ENCODE measurements around the gene TYRP1.
"Not testable (repeated sequence)": the region's sequence is repeated elsewhere in the genome, so short reads cannot be mapped to it uniquely, and the experiment has no call there.

The TYRP1 gene

DNA sequence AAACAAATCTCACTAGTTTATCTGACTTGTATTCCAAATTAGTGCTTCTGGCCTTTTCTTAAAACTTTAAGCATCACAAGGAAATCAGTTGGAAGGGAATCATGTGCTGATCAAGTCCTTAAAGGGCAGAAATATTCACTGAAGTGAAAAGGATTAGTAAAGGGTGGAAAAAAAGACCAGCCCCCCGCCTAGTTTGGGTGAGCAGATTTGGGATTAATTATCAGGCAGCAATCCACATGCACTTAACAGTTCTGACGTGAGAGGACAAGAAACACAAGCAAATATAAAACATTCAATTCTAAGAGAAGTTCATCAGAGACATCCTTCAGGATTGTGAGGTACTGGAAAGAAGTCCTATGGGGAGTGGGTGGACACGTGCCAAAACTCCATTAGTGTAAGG lies at the start of gene TYRP1:
TYRP1 (plus strand) TSS at position 245 of the 400 bp plus-strand sequence. CDS start 612 bp downstream, outside the sequence.
- no peak for DNase-seq (ENCODE audit: low read depth in 2 of 2)

GRCh38 chr9:12643686-12644085 lies 49.5 kb upstream of the TYRP1 start:
- DNase-seq (ENCODE audit: low read depth in 2 of 2): no peak

DNA sequence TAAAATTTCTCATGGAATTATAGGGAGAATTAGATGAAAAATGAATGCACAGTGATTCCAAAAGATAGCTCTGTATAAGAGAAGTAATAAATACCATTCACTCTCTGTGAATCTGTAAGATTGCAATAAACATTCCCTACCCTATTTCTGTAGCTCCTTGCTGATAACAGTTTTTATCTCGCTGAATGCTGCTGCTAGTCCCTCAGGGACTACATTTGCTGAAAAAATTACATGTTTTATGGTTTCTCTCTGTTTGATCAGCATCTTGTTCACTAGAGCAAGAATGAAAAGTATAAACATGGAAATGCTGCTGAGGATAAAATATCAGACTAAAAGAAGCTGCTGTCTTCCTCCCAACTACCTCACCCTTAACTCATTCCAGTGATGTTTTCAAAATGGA lies 44.3 kb upstream of the TYRP1 start:
- no peak for DNase-seq (ENCODE audit: low read depth in 2 of 2)

- DNase-seq (ENCODE audit: low read depth in 2 of 2): no peak
Measured at GRCh38 chr9:12651125-12651524, 42.1 kb upstream of the TYRP1 start.

- no peak for DNase-seq (ENCODE audit: low read depth in 2 of 2)
Measured at GRCh38 chr9:12652973-12653372, 40.2 kb upstream of the TYRP1 start.

DNA sequence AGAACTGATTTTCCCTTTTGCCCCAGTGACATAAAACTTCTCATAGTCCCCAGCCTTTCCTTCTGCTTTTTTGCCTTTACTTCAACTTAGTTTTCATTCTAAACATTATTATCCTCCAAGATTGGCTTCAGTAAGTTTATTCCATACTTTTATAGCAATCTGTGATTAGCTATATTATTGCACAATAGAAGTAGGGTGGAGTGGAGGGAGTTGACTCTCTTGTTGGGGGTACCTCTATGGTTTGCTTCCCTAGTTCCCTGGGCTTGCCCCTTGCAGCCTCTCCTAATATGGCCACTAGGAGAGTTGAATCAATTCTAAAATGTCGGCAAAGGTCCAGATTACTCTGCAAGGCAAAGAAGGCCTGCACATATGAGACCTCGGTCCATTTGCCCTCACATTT lies 36.4 kb upstream of the TYRP1 start:
- DNase-seq (ENCODE audit: low read depth in 2 of 2): no peak

DNA sequence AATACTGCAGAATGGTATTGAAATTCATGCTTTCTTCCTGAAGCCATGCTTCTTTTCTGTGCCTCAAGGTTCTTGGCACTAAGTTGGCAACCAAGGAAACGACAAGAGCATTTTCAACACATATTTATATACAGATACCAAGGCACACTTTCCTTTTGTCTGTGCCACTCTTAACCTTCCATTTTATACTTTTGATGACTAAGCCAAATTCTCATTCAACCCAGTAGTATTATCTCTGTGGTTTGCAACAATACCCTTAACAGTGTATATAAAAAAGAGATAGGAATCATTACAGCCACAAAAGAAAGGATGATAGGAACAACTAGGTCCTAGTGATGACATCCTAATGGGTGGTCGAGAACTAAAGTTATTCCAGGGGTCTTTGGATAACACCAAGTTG lies 36.0 kb upstream of the TYRP1 start:
- DNase-seq (ENCODE audit: low read depth in 2 of 2): no peak

DNA sequence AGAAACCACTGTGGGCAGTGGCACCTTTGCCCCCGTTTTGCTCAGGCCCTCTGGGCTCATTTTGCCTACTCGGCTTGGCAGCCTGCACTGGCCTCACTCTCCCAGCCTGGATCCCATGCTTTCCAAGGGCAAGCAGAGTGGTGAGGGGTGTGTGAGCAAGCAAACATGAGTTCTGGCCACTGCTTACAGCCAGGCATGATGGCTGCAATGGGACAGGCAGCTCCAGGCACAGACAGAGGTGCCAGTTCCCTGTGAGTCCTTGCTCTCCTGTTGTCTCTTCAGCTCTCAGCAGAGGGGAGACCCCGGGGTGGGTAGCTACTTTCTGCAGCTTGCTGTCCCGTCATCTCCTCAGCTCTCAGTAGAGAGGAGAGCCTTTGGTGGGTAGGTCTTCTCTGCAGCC lies 35.2 kb upstream of the TYRP1 start:
- DNase-seq (ENCODE audit: low read depth in 2 of 2): no peak

DNA sequence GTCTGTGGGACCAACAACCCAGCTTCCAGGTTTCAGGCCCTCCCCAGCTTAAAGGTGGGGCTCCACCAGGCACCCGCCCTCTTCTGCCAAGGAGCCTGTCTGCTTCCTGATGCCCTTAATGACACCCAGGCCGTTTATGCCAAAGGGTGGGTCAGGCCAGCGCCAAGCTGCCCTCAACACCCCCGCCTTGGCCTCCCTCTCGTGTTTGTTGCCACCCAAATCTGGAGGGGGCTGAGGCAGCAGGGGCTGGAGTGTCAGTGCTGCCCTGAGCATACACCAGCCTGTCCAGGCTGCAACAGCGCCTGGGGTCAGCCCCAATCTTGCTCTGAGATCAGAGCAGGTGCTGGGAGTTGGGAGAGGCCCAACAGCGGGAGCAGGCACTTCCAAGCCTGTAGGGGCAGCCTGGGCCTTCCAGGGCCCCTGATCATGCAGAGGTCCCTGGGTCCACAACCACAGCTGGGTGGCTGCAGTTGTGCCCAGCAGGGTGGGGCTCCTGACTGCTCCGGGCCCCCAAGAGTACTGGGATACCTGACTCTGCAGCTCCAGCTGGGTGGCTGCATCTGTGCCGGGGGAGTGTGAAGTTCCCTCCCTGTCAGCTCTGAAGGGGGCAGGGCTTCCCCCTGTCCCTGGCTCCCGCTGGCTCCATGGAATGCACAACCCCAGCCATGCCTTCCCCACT lies 34.5 kb upstream of the TYRP1 start:
- no peak for DNase-seq (ENCODE audit: low read depth in 2 of 2)

GRCh38 chr9:12659220-12659619 lies 34.0 kb upstream of the TYRP1 start:
- DNase-seq (ENCODE audit: low read depth in 2 of 2): no peak

- no peak for DNase-seq (ENCODE audit: low read depth in 2 of 2)
Measured at GRCh38 chr9:12666813-12667212, 26.4 kb upstream of the TYRP1 start.

GRCh38 chr9:12667892-12668291 lies 25.3 kb upstream of the TYRP1 start:
- no peak for DNase-seq (ENCODE audit: low read depth in 2 of 2)

DNA sequence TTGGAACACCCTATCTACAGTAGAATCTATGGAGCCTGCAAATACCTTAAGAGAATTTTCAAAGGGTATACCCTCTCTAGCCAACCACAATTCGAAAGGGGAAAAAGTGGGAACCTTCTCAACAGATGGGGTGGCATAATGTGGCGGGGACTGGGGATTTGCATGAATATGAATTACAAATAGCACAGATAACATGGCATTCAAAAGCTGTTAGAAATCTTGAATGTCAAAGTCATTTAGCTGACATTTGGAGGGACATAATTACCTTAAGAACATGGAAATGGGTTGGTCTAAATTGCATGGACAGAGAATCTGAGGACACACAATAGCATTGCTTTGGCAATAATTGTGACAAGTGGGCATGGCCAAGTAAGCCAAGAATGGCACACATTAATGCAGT lies 23.2 kb upstream of the TYRP1 start:
- DNase-seq (ENCODE audit: low read depth in 2 of 2): no peak

DNA sequence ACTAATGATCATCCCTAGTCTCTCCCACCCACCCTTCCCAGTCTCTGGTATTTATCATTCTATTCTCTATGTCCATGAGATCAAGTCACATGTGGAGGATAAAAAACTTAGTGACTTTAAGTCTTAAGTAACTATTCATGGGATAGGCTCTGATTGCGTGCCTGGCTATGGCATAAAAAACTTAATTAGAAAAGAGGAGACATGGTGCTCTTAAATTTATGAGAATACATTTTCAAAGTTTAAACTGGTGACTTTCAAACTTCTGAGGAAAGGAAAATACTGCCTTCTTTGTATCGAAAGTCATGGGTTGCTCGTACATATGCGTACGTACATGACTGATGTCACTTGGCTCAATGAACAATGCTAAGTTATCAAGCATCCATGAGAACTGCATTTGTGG lies 18.2 kb upstream of the TYRP1 start:
- no peak for DNase-seq (ENCODE audit: low read depth in 2 of 2)

GRCh38 chr9:12677462-12678126 lies 15.6 kb upstream of the TYRP1 start:
- not testable (repeated sequence) for DNase-seq (ENCODE audit: low read depth in 2 of 2)

DNA sequence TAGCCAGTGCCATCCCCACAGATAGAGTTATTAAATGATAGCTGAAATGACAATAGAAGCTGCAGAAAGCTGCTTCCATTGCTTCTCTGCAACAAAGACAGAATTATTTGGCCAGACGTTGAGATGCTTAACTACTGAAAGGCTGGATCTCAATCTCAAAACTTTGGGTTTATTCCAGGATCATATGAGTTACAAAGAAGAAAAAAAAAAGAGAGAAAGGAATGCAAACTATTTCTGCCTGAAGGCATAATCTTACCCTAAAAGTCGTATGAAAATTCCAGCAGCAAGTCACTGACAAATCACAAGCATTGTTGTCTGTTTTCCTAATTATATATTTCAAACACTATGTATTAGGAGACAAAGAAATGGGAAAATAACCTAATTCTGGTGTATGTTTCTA lies 12.8 kb upstream of the TYRP1 start:
- DNase-seq (ENCODE audit: low read depth in 2 of 2): no peak

GRCh38 chr9:12680757-12681156 lies 12.4 kb upstream of the TYRP1 start:
- no peak for DNase-seq (ENCODE audit: low read depth in 2 of 2)

DNA sequence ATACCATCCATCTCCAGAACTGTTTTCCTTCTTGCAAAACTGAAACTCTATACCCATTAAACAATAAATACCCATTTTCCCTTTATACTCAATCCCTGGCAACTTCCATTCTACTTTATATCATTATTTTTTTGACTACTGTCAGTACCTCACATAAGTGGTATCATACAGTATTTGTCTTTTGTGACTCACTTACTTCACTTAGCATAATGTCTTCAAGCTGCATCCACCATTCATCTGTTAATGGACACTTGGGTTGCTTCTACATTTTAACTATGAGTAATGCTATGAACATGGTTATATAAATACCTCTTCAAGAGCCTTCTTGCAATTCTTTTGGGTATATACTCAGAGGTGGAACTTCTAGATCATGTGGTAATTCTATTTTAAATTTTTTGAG lies 11.6 kb upstream of the TYRP1 start:
- DNase-seq (ENCODE audit: low read depth in 2 of 2): no peak

- DNase-seq (ENCODE audit: low read depth in 2 of 2): no peak
Measured at GRCh38 chr9:12684974-12685373, 8.2 kb upstream of the TYRP1 start.

- no peak for DNase-seq (ENCODE audit: low read depth in 2 of 2)
Measured at GRCh38 chr9:12689233-12689632, 4.0 kb upstream of the TYRP1 start.

DNA sequence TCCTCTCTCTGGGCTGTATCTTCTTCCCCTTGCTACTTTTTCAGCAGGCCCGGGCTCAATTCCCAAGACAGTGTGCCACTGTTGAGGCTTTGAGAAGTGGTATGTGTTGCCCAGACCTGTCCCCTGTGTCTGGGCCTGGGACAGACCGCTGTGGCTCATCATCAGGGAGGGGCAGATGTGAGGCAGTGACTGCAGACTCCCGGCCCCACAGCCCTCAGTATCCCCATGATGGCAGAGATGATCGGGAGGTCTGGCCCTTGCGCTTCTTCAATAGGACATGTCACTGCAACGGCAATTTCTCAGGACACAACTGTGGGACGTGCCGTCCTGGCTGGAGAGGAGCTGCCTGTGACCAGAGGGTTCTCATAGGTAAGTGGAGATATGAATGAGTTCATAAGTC lies 828 bp downstream of the TYRP1 start:
- DNase-seq (ENCODE audit: low read depth in 2 of 2): no peak

GRCh38 chr9:12695474-12695873 lies 2.3 kb downstream of the TYRP1 start:
- no peak for DNase-seq (ENCODE audit: low read depth in 2 of 2)

GRCh38 chr9:12696931-12697622 lies 3.9 kb downstream of the TYRP1 start:
- DNase-seq (ENCODE audit: low read depth in 2 of 2): no peak

Data from stimulated activated CD8-positive, alpha-beta memory T cell treated with anti-CD3 and anti-CD28 coated beads, Interleukin-2, amount 100 ng/mL, for 48 hours (primary cell).